GM12801 (cell line): Measurements from ENCODE around the gene KRT222.

ENCODE experiments used
- TF ChIP-seq, protein P1 (sequence below): IDR thresholded peaks from one replicate; pipeline ENCODE4 v1.5.1; 2011; ENCODE audit warnings: control low read depth; ENCODE audit not compliant: insufficient read length; ENCODE audit errors: extremely low read depth

Gene KRT222

DNA sequence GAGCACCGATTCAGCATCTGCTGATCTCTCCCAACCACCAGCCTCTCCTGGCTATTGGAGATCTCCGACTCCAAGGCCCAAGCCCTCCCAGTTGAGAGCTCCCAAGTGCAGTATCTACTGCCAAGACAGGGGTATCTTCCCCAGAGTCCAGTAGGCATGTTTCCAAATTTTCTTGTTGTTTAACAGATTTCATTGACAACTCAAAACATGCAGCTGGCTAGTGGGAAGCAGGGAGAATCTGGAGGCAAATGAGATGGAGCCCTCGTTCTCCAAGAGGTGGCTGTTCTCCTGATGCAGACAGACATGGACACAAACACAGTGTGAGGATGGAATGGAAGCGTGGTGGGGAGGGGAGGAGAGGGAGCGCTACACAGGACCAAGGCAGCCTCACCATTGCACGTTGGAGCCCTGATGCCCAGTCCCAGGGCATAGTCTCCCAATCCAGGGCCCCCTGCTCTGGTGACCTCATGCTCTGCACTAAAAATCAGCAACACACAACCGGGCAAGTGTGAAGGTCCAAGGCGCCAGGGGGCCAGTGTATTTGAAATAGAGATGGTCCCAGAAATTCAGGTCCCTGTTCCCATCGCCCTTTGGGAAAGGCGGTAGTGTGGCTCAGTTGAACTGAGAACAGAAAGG is 49.0 kb downstream of the KRT222 start:
- TF ChIP-seq, protein P1, sequence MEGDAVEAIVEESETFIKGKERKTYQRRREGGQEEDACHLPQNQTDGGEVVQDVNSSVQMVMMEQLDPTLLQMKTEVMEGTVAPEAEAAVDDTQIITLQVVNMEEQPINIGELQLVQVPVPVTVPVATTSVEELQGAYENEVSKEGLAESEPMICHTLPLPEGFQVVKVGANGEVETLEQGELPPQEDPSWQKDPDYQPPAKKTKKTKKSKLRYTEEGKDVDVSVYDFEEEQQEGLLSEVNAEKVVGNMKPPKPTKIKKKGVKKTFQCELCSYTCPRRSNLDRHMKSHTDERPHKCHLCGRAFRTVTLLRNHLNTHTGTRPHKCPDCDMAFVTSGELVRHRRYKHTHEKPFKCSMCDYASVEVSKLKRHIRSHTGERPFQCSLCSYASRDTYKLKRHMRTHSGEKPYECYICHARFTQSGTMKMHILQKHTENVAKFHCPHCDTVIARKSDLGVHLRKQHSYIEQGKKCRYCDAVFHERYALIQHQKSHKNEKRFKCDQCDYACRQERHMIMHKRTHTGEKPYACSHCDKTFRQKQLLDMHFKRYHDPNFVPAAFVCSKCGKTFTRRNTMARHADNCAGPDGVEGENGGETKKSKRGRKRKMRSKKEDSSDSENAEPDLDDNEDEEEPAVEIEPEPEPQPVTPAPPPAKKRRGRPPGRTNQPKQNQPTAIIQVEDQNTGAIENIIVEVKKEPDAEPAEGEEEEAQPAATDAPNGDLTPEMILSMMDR: no peak

DNA sequence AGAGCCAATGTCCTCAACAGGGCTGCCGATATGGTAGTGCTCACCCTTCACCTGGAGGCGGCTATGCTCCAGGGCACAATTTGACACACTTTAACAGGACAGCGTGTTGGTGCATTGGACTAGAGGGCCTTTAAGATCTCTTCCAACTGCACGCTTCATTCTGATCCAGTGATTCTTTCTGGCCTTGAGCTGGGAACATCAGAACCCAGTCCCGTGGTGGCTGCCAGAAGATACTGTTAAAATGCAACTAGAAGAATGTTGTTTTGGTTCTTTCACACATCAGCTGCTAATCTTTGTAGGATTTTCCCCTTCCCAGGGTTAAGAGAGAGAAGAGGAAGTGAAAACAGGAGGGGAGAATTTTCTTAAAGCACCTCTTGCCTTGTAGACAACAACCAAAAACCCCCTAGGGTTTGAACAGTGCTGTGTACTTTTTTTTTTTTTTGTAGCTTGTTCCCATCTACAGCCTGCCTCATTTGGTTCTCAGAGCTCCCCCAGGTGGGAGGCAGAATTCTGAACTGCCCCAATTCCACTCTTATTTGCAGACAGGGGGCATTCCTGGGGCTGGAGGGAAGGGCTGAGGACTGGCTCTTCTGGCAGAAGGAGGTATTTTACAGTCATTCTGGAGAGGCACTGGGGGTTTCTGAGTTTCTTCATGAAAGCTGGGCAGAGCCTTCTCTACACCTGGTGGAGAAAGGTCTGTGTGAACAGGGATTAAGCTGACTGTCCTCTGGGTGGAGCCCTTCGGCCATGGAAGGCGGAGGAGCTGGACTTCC is 49.7 kb downstream of the KRT222 start:
- TF ChIP-seq, protein P1: no peak

DNA sequence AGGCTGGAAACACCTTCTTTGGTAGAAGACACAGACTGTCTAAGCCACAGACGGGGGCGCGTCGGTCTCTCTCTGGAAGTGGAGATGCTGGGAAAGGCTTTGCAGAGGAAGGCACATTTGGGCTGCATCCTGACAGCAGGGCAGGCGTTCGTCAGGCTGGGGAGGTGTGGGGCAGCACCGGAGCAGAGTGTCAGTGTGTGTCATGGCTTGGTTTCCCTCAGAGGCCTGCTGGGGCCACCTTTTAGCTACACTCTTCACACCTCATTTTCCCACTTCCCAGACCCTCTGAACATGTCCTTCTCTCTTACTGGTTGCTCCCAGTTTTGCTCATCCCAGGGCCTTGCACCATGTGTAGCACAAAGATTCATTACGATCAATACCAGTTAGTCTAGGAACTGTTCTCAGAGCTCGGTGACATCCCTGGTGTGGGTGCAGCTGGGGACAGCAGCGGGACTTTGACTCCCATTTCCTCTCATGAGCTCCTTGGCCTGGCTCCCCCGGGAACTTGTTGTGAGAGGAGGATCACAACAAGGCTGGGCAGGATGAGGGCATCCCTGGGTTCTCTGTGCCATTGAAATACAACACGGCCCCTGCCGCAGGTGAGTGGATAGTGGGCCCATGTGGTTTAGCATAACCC is 50.4 kb downstream of the KRT222 start:
- TF ChIP-seq, protein P1: no peak

DNA sequence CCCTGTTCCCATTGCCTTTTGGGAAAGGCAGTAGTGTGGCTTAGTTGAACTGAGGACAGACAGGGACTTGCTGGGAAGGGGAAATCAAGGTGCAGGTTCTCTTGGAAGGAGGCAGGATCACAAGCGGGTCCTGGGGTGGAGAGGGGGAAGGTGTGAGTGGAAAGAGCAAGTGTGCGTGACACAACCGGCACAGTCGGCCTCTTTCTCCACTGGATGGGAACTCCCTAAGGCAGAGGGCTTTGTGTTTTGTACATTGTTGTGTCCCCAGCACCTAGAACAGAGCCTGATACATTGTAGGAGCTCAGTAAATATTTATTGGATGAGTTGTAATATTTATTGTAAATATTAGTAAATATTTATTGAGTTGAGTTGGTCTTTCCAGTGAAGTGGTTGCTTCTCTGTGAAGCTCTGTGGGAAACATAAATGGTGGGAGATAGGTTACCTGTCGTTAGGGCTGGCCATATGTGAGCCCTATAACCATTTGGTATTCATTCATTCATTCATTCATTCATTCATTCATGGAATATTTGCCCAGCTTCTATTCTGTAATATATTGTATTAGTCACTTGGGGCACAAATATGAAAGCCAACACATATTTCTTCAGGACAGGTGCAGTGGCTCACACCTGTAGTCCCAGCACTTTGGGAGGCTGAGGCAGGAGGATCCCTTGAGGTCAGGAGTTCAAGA is 51.4 kb downstream of the KRT222 start:
- TF ChIP-seq, protein P1: no peak

DNA sequence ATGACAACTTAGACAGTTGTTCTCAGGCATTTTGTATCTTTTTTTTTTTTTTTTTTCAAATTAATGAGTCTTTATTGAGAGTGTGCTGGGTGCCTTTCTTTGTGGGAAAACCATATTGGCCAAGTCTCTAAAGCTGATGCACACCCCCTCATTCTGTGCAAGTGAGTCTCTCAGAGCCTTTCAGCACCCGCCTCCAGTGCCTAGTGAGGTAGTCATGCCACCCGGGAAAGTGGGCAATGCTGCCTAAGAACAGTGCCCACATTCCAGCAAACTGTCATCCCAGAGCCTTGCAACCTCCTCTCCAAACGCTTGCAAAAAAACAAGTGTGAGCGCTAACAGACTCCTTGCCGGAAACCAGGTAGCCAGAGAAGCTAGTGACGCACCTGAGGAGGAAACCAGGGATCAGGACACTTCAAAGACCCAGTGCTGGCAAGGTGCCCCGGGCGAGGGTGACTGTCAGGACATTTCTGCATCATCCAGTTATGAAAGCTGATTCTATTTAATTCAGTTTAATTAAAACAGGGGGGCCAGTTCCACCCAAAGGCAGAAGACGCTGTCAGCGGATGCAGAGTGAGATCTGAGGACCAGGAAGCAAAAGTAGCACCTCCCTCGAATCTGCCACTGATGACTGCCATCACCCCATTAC is 52.3 kb downstream of the KRT222 start:
- TF ChIP-seq, protein P1: no peak

DNA sequence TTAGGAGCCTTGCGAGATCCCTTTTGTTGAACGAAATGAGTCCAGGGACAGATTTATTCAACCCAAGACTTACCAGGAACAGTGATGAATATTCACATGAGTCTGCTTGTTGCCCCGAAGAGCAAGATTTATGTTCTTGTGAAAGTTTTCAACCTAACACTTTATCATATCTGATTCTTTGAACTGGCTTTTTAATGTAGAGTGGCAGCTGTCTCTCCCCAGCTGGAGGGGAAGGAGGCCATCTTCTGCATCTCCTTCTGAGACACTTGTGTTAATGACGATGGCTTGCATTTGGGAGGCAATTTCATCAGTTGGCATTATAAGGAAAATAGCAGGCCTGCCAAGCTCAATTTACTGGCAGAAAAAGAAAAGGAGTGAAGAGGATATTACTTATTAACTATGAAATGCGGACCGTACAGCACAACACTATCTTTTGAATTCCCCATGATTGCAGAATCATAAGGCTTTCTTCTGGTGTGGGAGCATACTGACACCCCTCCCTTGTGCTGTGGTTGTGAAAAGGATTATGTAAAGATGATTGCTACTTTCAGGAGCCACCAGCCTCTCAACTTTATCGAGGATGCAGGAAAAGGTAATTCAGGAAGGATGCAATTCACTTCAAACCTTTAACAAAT is 53.0 kb downstream of the KRT222 start:
- TF ChIP-seq, protein P1: no peak

DNA sequence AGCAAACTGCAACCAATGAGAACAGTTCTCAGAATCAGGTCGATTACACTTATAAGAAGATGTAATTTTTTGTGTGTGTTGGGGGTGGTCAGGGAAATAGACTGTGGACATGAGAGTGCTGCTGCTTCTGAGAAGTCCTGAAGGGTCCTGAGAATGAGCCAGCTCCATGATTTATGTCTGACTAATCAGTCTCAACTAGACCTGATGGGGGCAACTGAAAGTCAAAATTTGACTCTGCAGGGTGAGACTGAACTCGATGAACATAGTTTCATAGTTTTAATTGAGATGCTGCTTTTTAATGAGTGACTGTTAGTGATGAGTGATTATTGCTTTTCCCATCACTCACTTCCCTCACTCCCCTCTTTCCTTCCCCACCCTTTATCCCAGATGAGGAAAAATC is 54.6 kb downstream of the KRT222 start:
- TF ChIP-seq, protein P1: no peak
